Parathyroid adenoma (tissue), 2 donors: ENCODE measurements around the gene HECW1.
"Not testable (repeated sequence)": the region's sequence is repeated elsewhere in the genome, so short reads cannot be mapped to it uniquely, and the experiment has no call there.

Experiments used
- H2AFZ ChIP-seq: fragments of 300-600 bp; sonication (generic); one replicate; pipeline ENCODE4 v1.7.0; 2017; ENCODE audit warnings: antibody characterized with exemption, mild to moderate bottlenecking
- H3K27ac ChIP-seq: fragments of 300-600 bp; sonication (generic); one replicate; pipeline ENCODE4 v1.7.0; 2017
- H3K27me3 ChIP-seq: fragments of 300-600 bp; sonication (generic); one replicate; pipeline ENCODE4 v1.7.0; 2017; ENCODE audit warnings: low read length; ENCODE audit not compliant: control insufficient read depth, insufficient read depth
- H3K36me3 ChIP-seq: fragments of 300-600 bp; sonication (generic); one replicate; pipeline ENCODE4 v1.7.0; 2017; ENCODE audit warnings: low read length; ENCODE audit not compliant: control insufficient read depth, insufficient read depth
- H3K4me1 ChIP-seq: fragments of 300-600 bp; sonication (generic); one replicate; pipeline ENCODE4 v1.7.0; 2017; ENCODE audit warnings: control low read depth
- H3K4me2 ChIP-seq: fragments of 300-600 bp; sonication (generic); one replicate; pipeline ENCODE4 v1.7.0; 2017; ENCODE audit warnings: low read length
- H3K4me3 ChIP-seq: fragments of 300-600 bp; sonication (generic); one replicate; pipeline ENCODE4 v1.7.0; 2017; ENCODE audit warnings: low read depth, low read length
- H3K79me2 ChIP-seq: fragments of 300-600 bp; sonication (generic); one replicate; pipeline ENCODE4 v1.7.0; 2017; ENCODE audit warnings: control low read depth
- H3K9ac ChIP-seq: fragments of 300-600 bp; sonication (generic); one replicate; pipeline ENCODE4 v1.7.0; 2017; ENCODE audit warnings: mild to moderate bottlenecking
- H3K9me3 ChIP-seq: fragments of 300-600 bp; sonication (generic); one replicate; pipeline ENCODE4 v1.7.0; 2017; ENCODE audit warnings: low read length; ENCODE audit not compliant: control insufficient read depth
- TF ChIP-seq, protein P1 (sequence below): fragments of 300-600 bp; sonication (generic); IDR thresholded peaks from one replicate; pipeline ENCODE4 v1.7.0; 2017; ENCODE audit warnings: antibody characterized with exemption, mild to moderate bottlenecking
- donor health status: primary hyperparathyroidism.

Gene HECW1

DNA sequence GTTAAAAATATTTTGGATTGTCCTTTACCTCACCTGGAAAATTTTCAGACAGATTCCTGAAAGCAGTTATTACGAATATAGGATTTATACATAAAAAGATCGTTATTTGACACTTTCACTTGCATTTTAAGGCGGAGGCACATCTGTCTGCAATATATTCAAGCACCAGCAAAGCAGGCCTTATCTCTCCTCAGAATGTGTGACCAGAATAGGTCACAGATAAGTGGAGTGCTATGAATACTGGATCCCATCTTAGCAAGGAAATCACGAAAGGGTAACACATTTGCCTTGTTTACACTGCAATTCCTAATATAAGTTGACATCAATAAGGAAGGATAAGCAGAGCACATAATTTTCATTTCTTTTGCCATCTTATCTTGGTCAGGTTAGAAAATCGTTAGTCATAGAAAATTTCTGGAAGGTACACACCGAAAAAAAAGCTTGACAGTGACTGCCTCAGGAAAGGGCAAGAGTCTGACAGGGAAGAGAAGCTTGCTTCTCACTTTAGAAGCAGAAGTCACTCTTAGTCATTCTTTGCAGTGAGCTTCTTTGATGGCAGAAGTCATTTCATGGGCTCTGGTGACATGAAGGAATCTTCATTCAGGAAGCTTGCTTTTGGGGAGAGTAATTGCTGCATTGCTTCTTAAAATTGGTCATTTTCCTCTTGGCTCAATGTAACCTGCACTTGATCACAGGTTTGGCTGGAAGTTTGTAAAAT is 372.4 kb downstream of the HECW1 start:
- no peaks in the 10 kb centered on the region for H3K79me2 ChIP-seq
- H3K27me3 ChIP-seq: no peaks in the 10 kb centered on the region
- no peak overlapping the region for H3K27ac ChIP-seq
- H3K4me1 ChIP-seq: peaks cover 2% of the 10 kb centered on the region
- no peaks in the 10 kb centered on the region for H3K36me3 ChIP-seq
- H2AFZ ChIP-seq: no peak overlapping the region
- no peaks in the 10 kb centered on the region for H3K9me3 ChIP-seq
- H3K4me3 ChIP-seq: no peak overlapping the region
- H3K4me2 ChIP-seq: no peak overlapping the region
- TF ChIP-seq, protein P1, sequence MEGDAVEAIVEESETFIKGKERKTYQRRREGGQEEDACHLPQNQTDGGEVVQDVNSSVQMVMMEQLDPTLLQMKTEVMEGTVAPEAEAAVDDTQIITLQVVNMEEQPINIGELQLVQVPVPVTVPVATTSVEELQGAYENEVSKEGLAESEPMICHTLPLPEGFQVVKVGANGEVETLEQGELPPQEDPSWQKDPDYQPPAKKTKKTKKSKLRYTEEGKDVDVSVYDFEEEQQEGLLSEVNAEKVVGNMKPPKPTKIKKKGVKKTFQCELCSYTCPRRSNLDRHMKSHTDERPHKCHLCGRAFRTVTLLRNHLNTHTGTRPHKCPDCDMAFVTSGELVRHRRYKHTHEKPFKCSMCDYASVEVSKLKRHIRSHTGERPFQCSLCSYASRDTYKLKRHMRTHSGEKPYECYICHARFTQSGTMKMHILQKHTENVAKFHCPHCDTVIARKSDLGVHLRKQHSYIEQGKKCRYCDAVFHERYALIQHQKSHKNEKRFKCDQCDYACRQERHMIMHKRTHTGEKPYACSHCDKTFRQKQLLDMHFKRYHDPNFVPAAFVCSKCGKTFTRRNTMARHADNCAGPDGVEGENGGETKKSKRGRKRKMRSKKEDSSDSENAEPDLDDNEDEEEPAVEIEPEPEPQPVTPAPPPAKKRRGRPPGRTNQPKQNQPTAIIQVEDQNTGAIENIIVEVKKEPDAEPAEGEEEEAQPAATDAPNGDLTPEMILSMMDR: no peak
- no peak overlapping the region for H3K9ac ChIP-seq

DNA sequence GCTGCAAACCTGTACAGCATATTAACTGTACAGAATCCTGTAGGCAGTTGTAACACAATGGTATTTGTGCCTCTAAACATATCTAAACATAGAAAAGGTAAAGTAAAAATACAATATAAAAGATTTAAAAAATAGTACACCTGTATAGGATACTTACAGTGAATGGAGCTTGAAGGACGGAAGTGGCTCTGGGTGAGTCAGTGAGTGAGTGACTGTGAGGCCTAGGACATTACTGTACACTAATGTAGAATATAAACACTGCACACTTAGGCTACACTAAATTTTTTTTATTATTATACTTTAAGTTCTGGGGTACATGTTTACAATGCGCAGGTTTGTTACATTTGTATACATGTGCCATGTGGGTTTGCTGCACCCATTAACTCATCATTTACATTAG is 373.1 kb downstream of the HECW1 start:
- no peaks in the 10 kb centered on the region for H3K27me3 ChIP-seq
- H3K4me2 ChIP-seq: no peak overlapping the region
- H2AFZ ChIP-seq: no peak overlapping the region
- TF ChIP-seq, protein P1: no peak
- no peak overlapping the region for H3K4me3 ChIP-seq
- no peaks in the 10 kb centered on the region for H3K9me3 ChIP-seq
- no peak overlapping the region for H3K9ac ChIP-seq
- H3K27ac ChIP-seq: no peak overlapping the region
- no peaks in the 10 kb centered on the region for H3K36me3 ChIP-seq
- H3K79me2 ChIP-seq: no peaks in the 10 kb centered on the region
- H3K4me1 ChIP-seq: peaks cover 2% of the 10 kb centered on the region

GRCh38 chr7:43486008-43486407 is 373.6 kb downstream of the HECW1 start:
- H3K9ac ChIP-seq, H3K4me1 ChIP-seq, H3K4me3 ChIP-seq, H3K9me3 ChIP-seq, H3K79me2 ChIP-seq, H3K4me2 ChIP-seq, H3K36me3 ChIP-seq, H3K27me3 ChIP-seq, H2AFZ ChIP-seq, H3K27ac ChIP-seq: not testable (repeated sequence)

- no peak overlapping the region for H3K9ac ChIP-seq
- no peaks in the 10 kb centered on the region for H3K36me3 ChIP-seq
- no peak overlapping the region for H3K4me2 ChIP-seq
- peaks cover 2% of the 10 kb centered on the region for H3K4me1 ChIP-seq
- TF ChIP-seq, protein P1: no peak
- H3K4me3 ChIP-seq: no peak overlapping the region
- H3K27ac ChIP-seq: no peak overlapping the region
- H3K79me2 ChIP-seq: no peaks in the 10 kb centered on the region
- H3K27me3 ChIP-seq: no peaks in the 10 kb centered on the region
- no peaks in the 10 kb centered on the region for H3K9me3 ChIP-seq
- no peak overlapping the region for H2AFZ ChIP-seq
Observed at GRCh38 chr7:43486634-43487033, 374.2 kb downstream of the HECW1 start.

- TF ChIP-seq, protein P1: no peak
- Histone ChIP-seq H3K4me3 (no peak overlapping the region), H3K9me3 (no peaks in the 10 kb centered on the region), H3K4me1 (no peaks in the 10 kb centered on the region), H3K79me2 (no peaks in the 10 kb centered on the region), H3K27ac (no peak overlapping the region), H3K4me2 (no peak overlapping the region), H3K9ac (no peak overlapping the region), H3K36me3 (no peaks in the 10 kb centered on the region), H3K27me3 (no peaks in the 10 kb centered on the region), H2AFZ (no peak overlapping the region)
Observed at GRCh38 chr7:43487731-43488073, 375.3 kb downstream of the HECW1 start.
